ENCODE measurements around the gene MRPS10.

GRCh38 chr6:42203183-42203582 lies 14.5 kb downstream of the MRPS10 start:
- no peak for TF ChIP-seq CTCF (IDR thresholded peaks at IDR 0.05)
- no peak for TF ChIP-seq POLR2A (IDR thresholded peaks at IDR 0.05)

All from uterus (tissue), 2 donors.